Measurements from ENCODE around the gene PTPMT1. TPM values are rescaled to one million over a fixed set of nuclear protein-coding genes. Genes with fewer than 3 reads are reported as not detected.
A peak's percentile ranks its signal among the peaks of the same experiment; 100 is the strongest.

Gene PTPMT1
- total and polyA plus RNA-seq, 2 donors from 2014 or later = 34.6 to 90.3 TPM

GRCh38 chr11:47550288-47551047 lies 14.9 kb upstream of the PTPMT1 start:
- no peaks in the 10 kb centered on the region for H3K27me3 ChIP-seq (ENCODE audit: control insufficient read depth, insufficient read depth, low read length)
- no peaks in the 10 kb centered on the region for H3K36me3 ChIP-seq (ENCODE audit: control insufficient read depth in 2 of 3, insufficient read depth in 3 of 3, low read length in 3 of 3)
- intact Hi-C loops (cut with DNase I) = no loop called here
- no peak for TF ChIP-seq CTCF (IDR thresholded peaks at IDR 0.05; ENCODE audit: borderline replicate concordance, extremely low read depth, insufficient read depth)
- no peaks in the 10 kb centered on the region for H3K9me3 ChIP-seq (ENCODE audit: control insufficient read depth in 2 of 3, insufficient read depth in 1 of 3, low read length in 3 of 3)
- no peak overlapping the region for H3K27ac ChIP-seq (ENCODE audit: low read depth in 2 of 2, low read length in 2 of 2)
- peak overlapping the region in 1 of 3 donors; percentile 19 for H3K9ac ChIP-seq (ENCODE audit: low read length in 3 of 3)
- DNase-seq (no peak), FAIRE-seq (no peak)
- H3K4me1 ChIP-seq (ENCODE audit: control insufficient read depth in 2 of 3, insufficient read depth in 2 of 3, low read depth in 1 of 3, low read length in 3 of 3) = peaks cover 0 to 17% (median 9%) of the 10 kb centered on the region in 3 donors
- peak overlapping the region in 1 of 3 donors; percentile 92 for H3K4me3 ChIP-seq (ENCODE audit: low read length in 3 of 3)

- H3K9ac ChIP-seq (ENCODE audit: low read length in 3 of 3) = peak overlapping the region in 2 of 3 donors; percentile 12 to 19
These were observed 14.3 kb upstream of the PTPMT1 start for GRCh38 chr11:47551086-47551485.

DNA sequence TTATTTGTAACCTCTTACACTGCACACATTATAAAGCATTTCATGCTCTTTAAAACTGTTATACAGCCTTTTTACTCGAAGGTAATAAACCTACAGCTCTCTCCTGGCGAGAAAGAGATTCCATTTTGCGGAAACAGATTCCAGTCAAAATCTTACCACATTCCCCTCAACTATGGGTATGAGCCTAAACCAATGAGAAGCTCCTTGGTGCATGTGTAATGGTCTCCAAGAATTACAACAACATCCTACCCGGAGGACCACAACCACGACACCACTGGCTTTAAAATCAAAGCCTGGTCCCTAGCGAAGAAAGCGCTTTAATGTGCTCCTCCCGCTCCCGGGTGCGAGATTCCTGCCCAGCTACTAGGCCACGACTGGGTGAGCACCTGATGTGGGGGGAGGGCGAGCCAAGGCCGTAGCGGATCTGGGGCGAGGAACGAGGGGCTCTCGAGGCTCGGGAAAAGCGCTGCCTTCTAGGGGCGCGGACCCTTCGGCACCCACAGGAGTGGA lies 13.3 kb upstream of the PTPMT1 start:
- H3K4me3 ChIP-seq (ENCODE audit: low read length in 3 of 3) = peak overlapping the region; percentile 58 to 92 (median 70)
- DNase-seq (peak in 4 of 5 donors; percentile 67 to 83 (median 74)), FAIRE-seq (no peak)
- H3K27me3 ChIP-seq (ENCODE audit: control insufficient read depth, insufficient read depth, low read length) = no peaks in the 10 kb centered on the region
- no peaks in the 10 kb centered on the region for H3K9me3 ChIP-seq (ENCODE audit: control insufficient read depth in 2 of 3, insufficient read depth in 1 of 3, low read length in 3 of 3)
- peaks cover 0 to 17% (median 9%) of the 10 kb centered on the region in 3 donors for H3K4me1 ChIP-seq (ENCODE audit: control insufficient read depth in 2 of 3, insufficient read depth in 2 of 3, low read depth in 1 of 3, low read length in 3 of 3)
- no peaks in the 10 kb centered on the region for H3K36me3 ChIP-seq (ENCODE audit: control insufficient read depth in 2 of 3, insufficient read depth in 3 of 3, low read length in 3 of 3)
- no peak for TF ChIP-seq CTCF (IDR thresholded peaks at IDR 0.05; ENCODE audit: borderline replicate concordance, extremely low read depth, insufficient read depth)
- peak overlapping the region; percentile 55 to 95 (median 89) for H3K9ac ChIP-seq (ENCODE audit: low read length in 3 of 3)
- intact Hi-C loops (cut with DNase I) = no loop called here
- H3K27ac ChIP-seq (ENCODE audit: low read depth in 2 of 2, low read length in 2 of 2) = peak overlapping the region; percentile 69 to 93

More at GRCh38 chr11:47551086-47551485, 14.3 kb upstream of the PTPMT1 start:
- peaks cover 0 to 17% (median 9%) of the 10 kb centered on the region in 3 donors for H3K4me1 ChIP-seq (ENCODE audit: control insufficient read depth in 2 of 3, insufficient read depth in 2 of 3, low read depth in 1 of 3, low read length in 3 of 3)
- FAIRE-seq (no peak), DNase-seq (no peak)
- peak overlapping the region; percentile 4 to 41 for H3K27ac ChIP-seq (ENCODE audit: low read depth in 2 of 2, low read length in 2 of 2)
- no peaks in the 10 kb centered on the region for H3K36me3 ChIP-seq (ENCODE audit: control insufficient read depth in 2 of 3, insufficient read depth in 3 of 3, low read length in 3 of 3)
- intact Hi-C loops (cut with DNase I) = no loop called here
- no peaks in the 10 kb centered on the region for H3K9me3 ChIP-seq (ENCODE audit: control insufficient read depth in 2 of 3, insufficient read depth in 1 of 3, low read length in 3 of 3)
- peak overlapping the region; percentile 16 to 92 (median 58) for H3K4me3 ChIP-seq (ENCODE audit: low read length in 3 of 3)
- no peaks in the 10 kb centered on the region for H3K27me3 ChIP-seq (ENCODE audit: control insufficient read depth, insufficient read depth, low read length)
- no peak for TF ChIP-seq CTCF (IDR thresholded peaks at IDR 0.05; ENCODE audit: borderline replicate concordance, extremely low read depth, insufficient read depth)

Measured in kidney (tissue), 14 donors.